ENCODE measurements around the gene FBXO31. TPM values are rescaled to one million over a fixed set of nuclear protein-coding genes. Genes with fewer than 3 reads are reported as not detected.

The FBXO31 gene
- total and polyA plus RNA-seq, 2 of the 13 experiments (the other 11 are each of a cell fraction or from before 2014, with no cell fraction given): 92.4 to 101 TPM

- TF ChIP-seq ZSCAN25 (CRISPR knock-in tag; IDR thresholded peaks at IDR 0.05) (no peak), TRIM22 (IDR thresholded peaks at IDR 0.05) (no peak), ZNF12 (CRISPR knock-in tag; IDR thresholded peaks at IDR 0.05) (0 out of 2 replicates have a peak, but pooled peaks have one; percentile 59), ZNF589 (CRISPR knock-in tag; conservative IDR thresholded peaks at IDR 0.05) (peak; percentile 51; the same call in 1 of the 2 replicates), ZHX1 (CRISPR knock-in tag; IDR thresholded peaks at IDR 0.05; ENCODE audit: low read depth) (peak; percentile 97), ZNF788 (CRISPR knock-in tag; IDR thresholded peaks at IDR 0.05; ENCODE audit: borderline replicate concordance) (peak; percentile 91), CCAR2 (optimal IDR thresholded peaks at IDR 0.05; ENCODE audit: low read depth, low read length) (no peak), HNRNPK (IDR thresholded peaks at IDR 0.05; ENCODE audit: low read depth, low read length, poor library complexity, severe bottlenecking) (peak; percentile 90), ZFYVE20 (CRISPR knock-in tag; IDR thresholded peaks at IDR 0.05; ENCODE audit: borderline replicate concordance, low read depth) (0 out of 2 replicates have a peak, but pooled peaks have one; percentile 34), ZNF800 (CRISPR knock-in tag; IDR thresholded peaks at IDR 0.05) (no peak), ZNF558 (CRISPR knock-in tag; IDR thresholded peaks at IDR 0.05; ENCODE audit: borderline replicate concordance) (no peak), ZNF891 (CRISPR knock-in tag; IDR thresholded peaks at IDR 0.05) (peak; percentile 95), ZNF234 (CRISPR knock-in tag; conservative IDR thresholded peaks at IDR 0.05) (peak; percentile 99; the same call in 1 of the 2 replicates)
- TF ChIP-seq, protein P1, sequence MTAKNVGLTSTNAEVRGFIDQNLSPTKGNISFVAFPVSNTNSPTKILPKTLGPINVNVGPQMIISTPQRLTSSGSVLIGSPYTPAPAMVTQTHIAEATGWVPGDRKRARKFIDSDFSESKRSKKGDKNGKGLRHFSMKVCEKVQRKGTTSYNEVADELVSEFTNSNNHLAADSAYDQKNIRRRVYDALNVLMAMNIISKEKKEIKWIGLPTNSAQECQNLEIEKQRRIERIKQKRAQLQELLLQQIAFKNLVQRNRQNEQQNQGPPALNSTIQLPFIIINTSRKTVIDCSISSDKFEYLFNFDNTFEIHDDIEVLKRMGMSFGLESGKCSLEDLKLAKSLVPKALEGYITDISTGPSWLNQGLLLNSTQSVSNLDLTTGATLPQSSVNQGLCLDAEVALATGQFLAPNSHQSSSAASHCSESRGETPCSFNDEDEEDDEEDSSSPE (CRISPR knock-in tag; IDR thresholded peaks at IDR 0.05): peak; percentile 67; the same call in 1 of the 2 replicates
- TF ChIP-seq, protein P2, sequence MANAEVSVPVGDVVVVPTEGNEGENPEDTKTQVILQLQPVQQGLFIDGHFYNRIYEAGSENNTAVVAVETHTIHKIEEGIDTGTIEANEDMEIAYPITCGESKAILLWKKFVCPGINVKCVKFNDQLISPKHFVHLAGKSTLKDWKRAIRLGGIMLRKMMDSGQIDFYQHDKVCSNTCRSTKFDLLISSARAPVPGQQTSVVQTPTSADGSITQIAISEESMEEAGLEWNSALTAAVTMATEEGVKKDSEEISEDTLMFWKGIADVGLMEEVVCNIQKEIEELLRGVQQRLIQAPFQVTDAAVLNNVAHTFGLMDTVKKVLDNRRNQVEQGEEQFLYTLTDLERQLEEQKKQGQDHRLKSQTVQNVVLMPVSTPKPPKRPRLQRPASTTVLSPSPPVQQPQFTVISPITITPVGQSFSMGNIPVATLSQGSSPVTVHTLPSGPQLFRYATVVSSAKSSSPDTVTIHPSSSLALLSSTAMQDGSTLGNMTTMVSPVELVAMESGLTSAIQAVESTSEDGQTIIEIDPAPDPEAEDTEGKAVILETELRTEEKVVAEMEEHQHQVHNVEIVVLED (CRISPR knock-in tag; IDR thresholded peaks at IDR 0.05; ENCODE audit: borderline replicate concordance): peak; percentile 98
Observed at GRCh38 chr16:87391950-87392820, 8.6 kb upstream of the FBXO31 start, which contains the start of gene MAP1LC3B (continued).

Data from HepG2 (cell line).